ENCODE results near the gene PLEKHG4.

DNA sequence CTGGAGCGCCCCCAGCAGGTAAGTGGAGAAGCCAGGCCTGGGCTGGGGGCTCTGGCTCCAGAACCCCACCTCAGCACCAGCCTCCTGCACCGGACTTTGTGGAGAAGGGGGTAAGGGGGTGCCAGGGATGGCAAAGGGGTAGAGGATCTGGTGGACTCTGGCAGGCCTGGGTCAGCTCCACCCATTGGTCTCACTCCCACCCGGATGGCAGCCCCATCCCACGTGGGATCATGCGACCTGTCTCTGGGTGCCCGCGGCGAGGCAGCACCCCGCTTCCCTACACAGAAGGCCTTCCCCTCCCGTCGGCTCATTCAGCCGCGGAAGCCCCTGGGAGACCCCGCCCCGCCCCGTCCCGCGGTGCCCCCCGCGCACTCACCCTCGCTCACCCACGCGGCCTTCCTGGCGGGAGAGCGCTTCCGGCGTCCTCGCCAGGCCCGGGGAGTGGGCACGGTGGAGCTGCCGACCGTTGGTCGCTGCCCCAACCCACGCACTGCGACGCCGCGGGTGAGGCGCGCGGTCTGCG is 498 bp upstream of the PLEKHG4 start:
- TF ChIP-seq EZH2phosphoT487 (IDR thresholded peaks at IDR 0.05; ENCODE audit: borderline replicate concordance) = no peak
- TF ChIP-seq, protein P1, sequence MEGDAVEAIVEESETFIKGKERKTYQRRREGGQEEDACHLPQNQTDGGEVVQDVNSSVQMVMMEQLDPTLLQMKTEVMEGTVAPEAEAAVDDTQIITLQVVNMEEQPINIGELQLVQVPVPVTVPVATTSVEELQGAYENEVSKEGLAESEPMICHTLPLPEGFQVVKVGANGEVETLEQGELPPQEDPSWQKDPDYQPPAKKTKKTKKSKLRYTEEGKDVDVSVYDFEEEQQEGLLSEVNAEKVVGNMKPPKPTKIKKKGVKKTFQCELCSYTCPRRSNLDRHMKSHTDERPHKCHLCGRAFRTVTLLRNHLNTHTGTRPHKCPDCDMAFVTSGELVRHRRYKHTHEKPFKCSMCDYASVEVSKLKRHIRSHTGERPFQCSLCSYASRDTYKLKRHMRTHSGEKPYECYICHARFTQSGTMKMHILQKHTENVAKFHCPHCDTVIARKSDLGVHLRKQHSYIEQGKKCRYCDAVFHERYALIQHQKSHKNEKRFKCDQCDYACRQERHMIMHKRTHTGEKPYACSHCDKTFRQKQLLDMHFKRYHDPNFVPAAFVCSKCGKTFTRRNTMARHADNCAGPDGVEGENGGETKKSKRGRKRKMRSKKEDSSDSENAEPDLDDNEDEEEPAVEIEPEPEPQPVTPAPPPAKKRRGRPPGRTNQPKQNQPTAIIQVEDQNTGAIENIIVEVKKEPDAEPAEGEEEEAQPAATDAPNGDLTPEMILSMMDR (IDR thresholded peaks at IDR 0.05 in 2 of 3, conservative IDR thresholded peaks at IDR 0.05 in 1 of 3; ENCODE audit: borderline replicate concordance in 1 of 3, insufficient read depth in 1 of 3, low read depth in 2 of 3, low read length in 2 of 3) = peak in 2 of 3 experiments; percentile 66 to 76; a peak in 4 of 6 replicates
- no peak for TF ChIP-seq EZH2 (IDR thresholded peaks at IDR 0.05)
- no peak for TF ChIP-seq POLR2AphosphoS5 (IDR thresholded peaks at IDR 0.05; ENCODE audit: low read depth, low read length)
- TF ChIP-seq POLR2A (IDR thresholded peaks at IDR 0.05; ENCODE audit: borderline replicate concordance, extremely low read depth, insufficient read depth, insufficient read length) = no peak
- TF ChIP-seq, protein P2, sequence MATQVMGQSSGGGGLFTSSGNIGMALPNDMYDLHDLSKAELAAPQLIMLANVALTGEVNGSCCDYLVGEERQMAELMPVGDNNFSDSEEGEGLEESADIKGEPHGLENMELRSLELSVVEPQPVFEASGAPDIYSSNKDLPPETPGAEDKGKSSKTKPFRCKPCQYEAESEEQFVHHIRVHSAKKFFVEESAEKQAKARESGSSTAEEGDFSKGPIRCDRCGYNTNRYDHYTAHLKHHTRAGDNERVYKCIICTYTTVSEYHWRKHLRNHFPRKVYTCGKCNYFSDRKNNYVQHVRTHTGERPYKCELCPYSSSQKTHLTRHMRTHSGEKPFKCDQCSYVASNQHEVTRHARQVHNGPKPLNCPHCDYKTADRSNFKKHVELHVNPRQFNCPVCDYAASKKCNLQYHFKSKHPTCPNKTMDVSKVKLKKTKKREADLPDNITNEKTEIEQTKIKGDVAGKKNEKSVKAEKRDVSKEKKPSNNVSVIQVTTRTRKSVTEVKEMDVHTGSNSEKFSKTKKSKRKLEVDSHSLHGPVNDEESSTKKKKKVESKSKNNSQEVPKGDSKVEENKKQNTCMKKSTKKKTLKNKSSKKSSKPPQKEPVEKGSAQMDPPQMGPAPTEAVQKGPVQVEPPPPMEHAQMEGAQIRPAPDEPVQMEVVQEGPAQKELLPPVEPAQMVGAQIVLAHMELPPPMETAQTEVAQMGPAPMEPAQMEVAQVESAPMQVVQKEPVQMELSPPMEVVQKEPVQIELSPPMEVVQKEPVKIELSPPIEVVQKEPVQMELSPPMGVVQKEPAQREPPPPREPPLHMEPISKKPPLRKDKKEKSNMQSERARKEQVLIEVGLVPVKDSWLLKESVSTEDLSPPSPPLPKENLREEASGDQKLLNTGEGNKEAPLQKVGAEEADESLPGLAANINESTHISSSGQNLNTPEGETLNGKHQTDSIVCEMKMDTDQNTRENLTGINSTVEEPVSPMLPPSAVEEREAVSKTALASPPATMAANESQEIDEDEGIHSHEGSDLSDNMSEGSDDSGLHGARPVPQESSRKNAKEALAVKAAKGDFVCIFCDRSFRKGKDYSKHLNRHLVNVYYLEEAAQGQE (IDR thresholded peaks at IDR 0.05; ENCODE audit: low read depth) = no peak
- no peak for TF ChIP-seq JUND (IDR thresholded peaks at IDR 0.05)
- no peak for TF ChIP-seq SIN3A (IDR thresholded peaks at IDR 0.05; ENCODE audit: low read depth)
- TF ChIP-seq SP1 (IDR thresholded peaks at IDR 0.05; ENCODE audit: low read depth) = no peak
- TF ChIP-seq, protein P3, sequence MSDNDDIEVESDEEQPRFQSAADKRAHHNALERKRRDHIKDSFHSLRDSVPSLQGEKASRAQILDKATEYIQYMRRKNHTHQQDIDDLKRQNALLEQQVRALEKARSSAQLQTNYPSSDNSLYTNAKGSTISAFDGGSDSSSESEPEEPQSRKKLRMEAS (IDR thresholded peaks at IDR 0.05) = no peak
- no peak for TF ChIP-seq ZNF274 (IDR thresholded peaks at IDR 0.05; ENCODE audit: low read depth, low read length)
- no peak for TF ChIP-seq TCF7L2 (IDR thresholded peaks at IDR 0.05; ENCODE audit: borderline replicate concordance, extremely low read depth, insufficient read depth, insufficient read length)
- no peak for TF ChIP-seq CEBPB (IDR thresholded peaks at IDR 0.05; ENCODE audit: low read depth)
- no peak for TF ChIP-seq ZBTB33 (IDR thresholded peaks at IDR 0.05; ENCODE audit: extremely low read depth, insufficient replicate concordance, low read length)

Data from HCT116 (cell line).